Upper lobe of right lung (tissue), 1 donor: ENCODE data around the gene PARD3. TPM values are rescaled to one million over a fixed set of nuclear protein-coding genes. Genes with fewer than 3 reads are reported as not detected.

Experiments used
- ATAC-seq: fragments of 200-7000 bp; cut with Tn5 transposase; one replicate; pipeline ENCODE4 v1.9.1; 2020; ENCODE audit warnings: mild to moderate bottlenecking, moderate library complexity
- DNase-seq: peaks from one replicate; pipeline ENCODE4 v3.0.0-alpha.2; 2020
- H3K27ac ChIP-seq: fragments of 200-600 bp; one replicate; pipeline ENCODE4 v1.8.0; 2022
- H3K27me3 ChIP-seq: fragments of 200-600 bp; one replicate; pipeline ENCODE4 v1.8.0; 2022; ENCODE audit warnings: mild to moderate bottlenecking
- H3K36me3 ChIP-seq: fragments of 200-600 bp; one replicate; pipeline ENCODE4 v1.8.0; 2022
- H3K4me1 ChIP-seq: fragments of 200-600 bp; one replicate; pipeline ENCODE4 v1.8.0; 2022
- H3K4me3 ChIP-seq: fragments of 200-600 bp; one replicate; pipeline ENCODE4 v1.8.0; 2022; ENCODE audit warnings: mild to moderate bottlenecking
- H3K9me3 ChIP-seq: fragments of 200-600 bp; one replicate; pipeline ENCODE4 v1.8.0; 2022
- CTCF ChIP-seq: fragments of 200-600 bp; IDR thresholded peaks from one replicate; pipeline ENCODE4 v1.8.0; 2022; ENCODE audit warnings: antibody characterized with exemption
- intact Hi-C: fragments of 100-400 bp; cut with DNase I; formaldehyde crosslinking; loops from one replicate; pipeline ENCODE4 v1.11.0; 2022
- total RNA-seq: library from RNA; stranded (reverse); fragmentation: NEBNext Ultra II Directional; extraction: Animal tissue kit (Norgen Biotek cat#: 25700); gene quantifications from one replicate; pipeline ENCODE4 v1.2.1, GENCODE V29; 2021
- donor health status: DM: no; HTN: yes; CAD: no; lungs with severe emphysema.

PARD3 gene
- total RNA-seq, 1 donor from 2014 or later: 38.5 TPM

- intact Hi-C loops: no loop called here
- no peak for ATAC-seq
- Histone ChIP-seq H3K4me1 (no peaks in the 10 kb centered on the region), H3K27ac (no peak overlapping the region), H3K36me3 (no peaks in the 10 kb centered on the region), H3K4me3 (no peak overlapping the region), H3K9me3 (no peaks in the 10 kb centered on the region), H3K27me3 (no peaks in the 10 kb centered on the region)
- DNase-seq: no peak
- no peak for TF ChIP-seq CTCF
These were observed 135.9 kb downstream of the PARD3 start for GRCh38 chr10:34679177-34679576.

GRCh38 chr10:34677591-34677990 is 137.5 kb downstream of the PARD3 start:
- Histone ChIP-seq H3K4me1 (peaks cover 10% of the 10 kb centered on the region), H3K36me3 (no peaks in the 10 kb centered on the region), H3K27me3 (no peaks in the 10 kb centered on the region), H3K27ac (no peak overlapping the region), H3K9me3 (no peaks in the 10 kb centered on the region), H3K4me3 (no peak overlapping the region)
- DNase-seq (no peak), ATAC-seq (no peak)
- intact Hi-C loops: no loop called here
- TF ChIP-seq CTCF: no peak

- TF ChIP-seq CTCF: no peak
- no peaks in the 10 kb centered on the region for H3K27me3 ChIP-seq
- intact Hi-C loops: no loop called here
- no peak for DNase-seq
- ATAC-seq: no peak
- H3K4me1 ChIP-seq: peaks cover 10% of the 10 kb centered on the region
- no peak overlapping the region for H3K4me3 ChIP-seq
- no peaks in the 10 kb centered on the region for H3K9me3 ChIP-seq
- H3K27ac ChIP-seq: no peak overlapping the region
- H3K36me3 ChIP-seq: no peaks in the 10 kb centered on the region
These were observed 138.0 kb downstream of the PARD3 start for GRCh38 chr10:34677132-34677531.

GRCh38 chr10:34674176-34674575 is 140.9 kb downstream of the PARD3 start:
- Histone ChIP-seq H3K27ac (no peak overlapping the region), H3K9me3 (no peaks in the 10 kb centered on the region)
- intact Hi-C loops: no loop called here

GRCh38 chr10:34670081-34670480 is 145.0 kb downstream of the PARD3 start:
- ATAC-seq (no peak), DNase-seq (no peak)

More at GRCh38 chr10:34674176-34674575, 140.9 kb downstream of the PARD3 start:
- Histone ChIP-seq H3K4me1 (peaks cover 10% of the 10 kb centered on the region), H3K36me3 (no peaks in the 10 kb centered on the region), H3K4me3 (no peak overlapping the region), H3K27me3 (no peaks in the 10 kb centered on the region)
- DNase-seq: no peak
- TF ChIP-seq CTCF: no peak
- ATAC-seq: no peak

More at GRCh38 chr10:34670081-34670480, 145.0 kb downstream of the PARD3 start:
- H3K36me3 ChIP-seq: no peaks in the 10 kb centered on the region
- H3K4me3 ChIP-seq: no peak overlapping the region
- intact Hi-C loops: no loop called here
- no peak overlapping the region for H3K27ac ChIP-seq
- no peaks in the 10 kb centered on the region for H3K9me3 ChIP-seq
- no peaks in the 10 kb centered on the region for H3K27me3 ChIP-seq
- peaks cover 21% of the 10 kb centered on the region for H3K4me1 ChIP-seq
- no peak for TF ChIP-seq CTCF
